GM19023 (cell line): ENCODE measurements around the gene CSNK1G2.

ENCODE experiments used
- ATAC-seq: cut with Tn5 transposase; IDR thresholded peaks from one replicate; pipeline ENCODE4 v1.9.1; 2021; ENCODE audit warnings: mild to moderate bottlenecking, moderate library complexity; ENCODE audit not compliant: unreplicated experiment

Gene CSNK1G2

DNA sequence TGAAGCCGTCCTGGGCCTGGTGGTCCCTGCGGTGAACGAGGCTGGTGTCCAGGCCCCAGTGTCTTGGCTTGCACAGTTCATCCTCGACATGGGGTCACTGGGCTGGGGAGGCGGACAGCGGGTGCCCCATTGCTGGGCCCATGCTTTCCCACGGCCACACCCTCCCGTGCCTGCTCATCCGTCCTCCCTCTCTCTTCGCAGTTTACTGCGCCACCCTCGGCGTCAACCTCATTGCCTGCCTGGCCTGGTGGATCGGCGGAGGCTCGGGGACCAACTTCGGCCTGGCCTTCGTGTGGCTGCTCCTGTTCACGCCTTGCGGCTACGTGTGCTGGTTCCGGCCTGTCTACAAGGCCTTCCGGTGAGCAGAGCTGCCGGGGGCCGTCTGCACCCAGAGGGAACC lies 23.0 kb upstream of the CSNK1G2 start:
- no peak for ATAC-seq

DNA sequence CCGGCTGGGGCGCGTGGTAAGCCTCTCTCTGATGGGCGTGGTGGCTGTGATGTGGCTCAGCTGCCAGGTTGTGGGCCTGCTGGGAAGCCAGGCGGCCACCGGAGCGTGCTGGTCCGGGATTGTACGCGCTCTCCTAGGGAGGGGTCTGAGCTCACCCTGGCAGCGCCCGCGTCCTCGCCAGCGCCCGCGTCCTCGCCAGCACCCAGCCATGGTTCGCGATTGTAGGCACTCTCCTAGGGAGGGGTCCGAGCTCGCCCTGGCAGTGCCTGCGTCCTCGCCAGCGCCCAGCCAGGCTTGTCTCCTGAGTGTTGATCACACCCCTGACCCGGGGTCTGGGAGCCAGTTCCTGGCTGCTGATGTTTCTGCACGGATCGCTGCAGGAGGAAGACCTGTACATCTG lies 22.0 kb upstream of the CSNK1G2 start:
- ATAC-seq: no peak

DNA sequence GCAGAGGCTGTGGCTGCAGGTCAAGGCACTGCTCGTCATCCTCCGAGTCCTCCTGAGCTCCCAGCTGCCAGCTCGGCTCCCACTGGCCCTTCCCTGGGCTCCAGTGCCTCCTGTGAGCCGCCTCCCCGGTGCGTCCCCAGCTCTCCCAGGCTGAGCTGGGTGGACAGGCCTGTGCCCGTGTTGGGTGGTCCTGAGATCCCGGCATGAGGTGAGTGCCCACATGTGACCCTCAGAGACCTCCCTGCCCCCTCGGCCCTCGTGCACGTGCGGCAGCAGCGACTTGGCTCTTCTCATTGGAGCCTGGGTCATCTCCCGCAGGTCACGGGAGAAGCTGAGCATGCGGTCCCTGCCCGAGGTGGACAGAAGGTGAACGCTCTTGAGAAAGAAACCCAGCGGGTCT lies 20.3 kb upstream of the CSNK1G2 start:
- no peak for ATAC-seq

DNA sequence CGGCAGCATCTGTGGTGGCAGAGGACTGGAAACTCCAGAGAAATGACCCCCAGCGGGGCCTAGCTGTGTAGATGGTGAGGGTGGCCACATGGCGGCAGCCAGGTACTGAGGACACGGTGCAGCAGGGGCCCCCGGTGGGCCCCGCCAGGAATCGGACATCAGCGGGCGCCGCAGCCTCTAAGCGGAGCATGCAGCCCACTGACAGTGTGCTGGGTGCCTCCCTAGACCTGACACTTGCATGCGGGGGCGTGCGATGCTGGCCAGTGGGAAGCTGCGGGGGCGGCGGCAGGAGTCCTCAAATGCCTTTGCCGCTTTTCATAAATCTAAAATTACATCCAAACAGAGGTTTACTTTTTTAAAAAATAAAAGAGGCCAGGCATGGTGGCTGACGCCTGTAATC lies 19.6 kb upstream of the CSNK1G2 start:
- ATAC-seq: no peak

DNA sequence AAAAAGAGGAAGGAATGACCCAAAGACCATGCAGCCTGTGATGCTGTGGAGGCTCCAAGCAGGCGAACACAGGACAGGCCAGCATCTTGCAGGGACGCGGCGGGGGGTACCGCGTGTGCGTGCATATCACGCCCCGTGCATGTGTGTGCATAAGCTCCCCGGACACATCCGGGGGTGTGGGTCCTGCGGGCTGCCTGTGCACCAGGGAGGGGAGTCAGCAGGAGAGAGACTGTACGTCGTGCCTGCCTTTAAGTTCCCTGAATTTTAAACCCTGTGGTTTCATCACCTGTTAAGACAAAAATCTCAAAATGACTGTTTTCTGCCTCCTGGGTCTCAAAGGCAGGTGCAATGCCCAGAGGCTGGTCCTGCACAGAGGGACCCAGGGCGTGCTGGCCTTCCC lies 19.1 kb upstream of the CSNK1G2 start:
- ATAC-seq: no peak

DNA sequence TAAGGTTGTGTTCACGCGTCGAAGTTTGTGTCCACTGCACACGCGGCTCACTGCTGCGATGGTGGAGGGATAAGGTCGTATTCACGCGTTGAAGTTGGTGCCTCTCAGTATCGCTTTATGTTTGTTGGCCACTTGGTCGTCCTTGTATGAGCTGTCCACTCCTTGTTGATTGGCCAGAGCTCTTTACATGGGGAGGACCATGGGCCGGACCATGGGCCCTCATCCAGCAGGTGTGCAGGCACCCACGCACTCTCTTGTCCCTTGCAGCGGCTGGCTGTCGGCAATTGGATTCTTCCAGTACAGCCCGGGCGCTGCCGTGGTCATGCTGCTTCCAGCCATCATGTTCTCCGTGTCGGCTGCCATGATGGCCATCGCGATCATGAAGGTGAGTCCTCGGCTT lies 18.2 kb upstream of the CSNK1G2 start:
- ATAC-seq: no peak

DNA sequence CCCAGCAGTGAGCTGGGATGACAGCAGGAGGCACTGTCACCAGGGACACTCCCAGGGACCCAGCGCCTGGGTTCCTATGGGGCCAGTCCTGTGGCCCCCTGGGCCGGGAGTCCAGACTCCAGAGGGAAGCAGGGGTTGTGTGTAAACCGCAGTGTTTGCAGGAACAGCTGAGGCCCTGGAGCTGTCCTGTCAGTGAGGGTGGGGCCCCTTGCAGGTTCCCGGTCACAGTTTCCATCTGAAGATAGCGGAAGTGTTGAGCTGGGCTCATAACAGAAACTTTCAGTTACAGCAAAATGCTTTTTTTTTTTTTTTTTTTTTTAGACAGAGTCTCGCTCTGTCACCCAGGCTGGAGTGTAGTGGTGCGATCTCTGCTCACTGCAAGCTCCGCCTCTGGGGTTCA lies 17.7 kb upstream of the CSNK1G2 start:
- no peak for ATAC-seq

DNA sequence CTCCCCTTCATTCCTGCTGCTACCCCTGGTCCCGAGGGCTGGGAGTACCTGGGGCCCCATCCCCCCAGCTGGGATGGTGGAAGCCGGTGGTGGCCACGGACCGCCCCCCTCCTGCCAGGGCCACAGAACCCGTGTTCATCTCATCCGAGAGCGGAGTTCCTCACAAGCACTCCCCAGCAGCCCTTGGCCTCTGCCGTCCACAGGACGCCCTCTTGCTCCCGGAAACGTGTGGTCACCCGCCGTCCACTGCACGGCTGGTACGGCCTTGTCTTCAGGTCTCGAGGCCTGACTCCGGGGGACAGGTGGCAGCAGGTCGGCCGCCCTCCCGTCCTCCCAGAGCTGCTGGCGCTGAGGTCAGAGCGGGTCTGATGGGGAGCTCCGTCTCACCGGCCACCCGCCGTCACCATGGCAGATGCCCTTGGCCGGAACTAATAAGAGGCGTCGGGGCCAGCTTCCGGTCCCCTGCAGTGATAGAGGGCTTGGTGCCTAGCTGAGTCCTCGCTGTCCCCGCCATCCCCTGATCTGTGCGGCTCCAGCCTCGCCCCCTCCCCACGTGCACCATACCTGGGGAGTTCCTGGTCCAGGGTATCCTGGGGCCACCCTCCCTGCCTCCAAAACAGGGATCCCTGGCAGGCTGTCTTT lies 16.5 kb upstream of the CSNK1G2 start:
- no peak for ATAC-seq

DNA sequence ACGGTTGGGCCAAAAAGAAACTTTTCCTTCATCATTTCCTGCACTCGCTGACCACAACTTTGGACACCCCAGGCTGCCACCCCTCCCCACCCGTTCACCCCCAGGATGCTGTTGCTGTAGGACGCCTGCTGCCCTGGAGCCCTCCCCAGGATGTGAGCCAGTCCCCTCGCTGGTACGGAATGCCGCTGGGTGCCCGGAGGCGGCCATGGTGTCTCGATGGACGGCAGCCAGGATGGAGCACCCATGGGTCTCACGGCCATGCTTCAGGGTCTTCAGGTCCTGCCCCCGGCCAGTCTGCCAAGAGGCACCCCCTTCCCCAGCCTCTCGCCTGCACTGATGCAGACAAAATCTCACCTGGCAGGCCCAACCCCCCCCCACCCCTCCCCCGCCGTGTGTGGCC lies 15.4 kb upstream of the CSNK1G2 start:
- ATAC-seq: no peak

DNA sequence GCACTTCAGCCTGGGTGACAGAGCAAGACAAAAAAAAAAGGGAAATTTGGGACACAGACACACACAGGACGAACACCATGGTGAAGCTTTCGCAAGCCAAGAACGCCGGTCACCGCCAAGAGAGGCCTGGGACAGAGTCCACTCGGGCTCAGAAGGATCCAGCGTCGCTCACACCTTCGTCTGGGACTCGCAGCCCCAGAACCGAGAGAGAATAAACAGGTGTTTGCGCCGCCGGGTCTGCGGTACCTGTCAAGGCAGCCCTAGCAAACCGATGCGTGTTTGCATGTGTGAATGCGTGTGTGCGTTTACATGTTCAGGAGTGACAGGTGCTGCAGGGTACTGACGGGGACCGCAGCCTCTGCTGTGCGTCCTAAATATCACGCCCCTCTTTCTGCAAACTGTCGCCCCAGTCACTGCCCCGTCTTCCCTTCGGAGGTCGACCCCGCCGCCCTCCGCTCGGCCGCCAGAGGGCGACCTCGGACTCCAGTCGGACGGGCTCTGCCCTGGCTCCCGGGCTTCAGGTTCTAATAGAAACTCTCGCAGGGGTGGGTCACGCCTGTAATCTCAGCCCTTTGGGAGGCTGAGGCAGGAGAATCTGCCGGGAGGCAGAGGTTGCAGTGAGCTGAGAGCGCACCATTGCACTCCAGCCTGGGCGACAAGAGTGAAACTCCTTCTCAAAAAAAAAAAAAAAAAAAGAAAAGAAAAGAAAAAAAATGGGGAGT lies 11.8 kb upstream of the CSNK1G2 start:
- no peak for ATAC-seq

DNA sequence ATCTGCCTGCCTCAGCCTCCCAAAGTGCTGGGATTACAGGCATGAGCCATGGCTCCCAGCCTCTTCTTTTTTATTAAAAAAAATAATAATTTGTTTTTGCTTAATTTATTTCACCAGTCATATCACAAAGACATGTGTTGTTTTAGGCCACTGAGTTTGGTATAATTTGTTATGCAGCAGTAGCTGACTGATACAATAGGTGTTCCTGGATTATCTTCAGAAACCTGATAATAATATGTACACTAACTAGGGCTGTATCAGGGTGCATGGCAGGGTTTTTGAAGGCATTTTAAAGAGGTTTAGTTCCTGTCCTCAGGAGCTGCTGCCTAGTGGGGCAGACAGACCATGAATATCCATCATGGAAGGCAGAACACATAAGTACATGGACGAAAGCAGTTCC lies 9.5 kb upstream of the CSNK1G2 start:
- no peak for ATAC-seq

DNA sequence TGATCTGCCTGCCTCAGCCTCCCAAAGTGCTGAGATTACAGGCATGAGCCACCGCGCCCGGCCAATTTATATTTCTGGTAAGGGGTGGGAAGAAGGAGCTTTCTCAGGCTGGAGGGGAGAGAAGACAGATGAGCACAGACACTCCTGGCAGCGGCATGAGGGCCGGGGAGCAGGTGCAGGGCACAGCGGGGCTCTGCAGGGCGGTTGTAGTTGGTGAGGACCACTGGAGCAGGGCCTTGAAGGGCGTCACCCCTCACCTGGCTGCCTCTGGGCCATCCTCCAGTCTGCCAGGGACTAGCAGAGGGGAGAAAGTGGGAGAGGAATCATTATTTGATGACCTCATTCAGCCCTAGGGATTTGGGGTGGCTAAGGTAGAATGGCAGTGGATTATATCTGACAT lies 8.6 kb upstream of the CSNK1G2 start:
- no peak for ATAC-seq

DNA sequence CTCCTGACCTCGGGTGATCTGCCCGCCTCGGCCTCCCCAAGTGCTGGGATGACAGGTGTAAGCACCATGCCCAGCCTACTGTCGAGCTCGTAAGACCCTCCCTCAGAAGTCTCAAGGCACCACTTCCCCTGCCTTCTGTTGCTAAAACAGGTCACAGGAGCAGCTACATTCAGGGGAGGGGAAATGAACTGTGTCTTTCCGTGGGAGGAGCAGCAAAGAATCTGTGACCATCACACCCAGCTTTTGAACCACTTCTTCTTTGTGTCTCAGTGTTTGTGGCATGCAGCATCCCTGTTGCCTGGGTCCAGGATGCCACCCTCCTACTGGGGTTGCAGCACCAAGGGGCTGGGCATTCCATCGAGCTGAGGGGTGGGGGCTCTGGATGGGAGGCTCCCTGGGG lies 7.7 kb upstream of the CSNK1G2 start:
- ATAC-seq: no peak

DNA sequence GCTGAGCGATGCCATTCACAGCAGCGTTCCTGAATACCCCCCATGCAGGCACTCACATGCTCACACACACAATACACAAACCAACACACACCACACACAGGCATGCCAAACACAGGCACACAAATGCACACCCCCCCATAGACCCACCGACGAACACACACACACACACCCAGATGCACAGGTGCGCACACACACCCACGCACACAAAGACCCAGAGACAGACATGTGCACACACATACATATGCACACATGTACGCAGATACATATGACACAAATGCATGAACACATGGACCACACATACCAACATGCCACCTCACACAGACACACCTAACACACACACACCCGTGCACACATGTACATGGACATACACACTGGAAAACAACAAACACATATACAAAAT lies 7.0 kb upstream of the CSNK1G2 start:
- no peak for ATAC-seq

DNA sequence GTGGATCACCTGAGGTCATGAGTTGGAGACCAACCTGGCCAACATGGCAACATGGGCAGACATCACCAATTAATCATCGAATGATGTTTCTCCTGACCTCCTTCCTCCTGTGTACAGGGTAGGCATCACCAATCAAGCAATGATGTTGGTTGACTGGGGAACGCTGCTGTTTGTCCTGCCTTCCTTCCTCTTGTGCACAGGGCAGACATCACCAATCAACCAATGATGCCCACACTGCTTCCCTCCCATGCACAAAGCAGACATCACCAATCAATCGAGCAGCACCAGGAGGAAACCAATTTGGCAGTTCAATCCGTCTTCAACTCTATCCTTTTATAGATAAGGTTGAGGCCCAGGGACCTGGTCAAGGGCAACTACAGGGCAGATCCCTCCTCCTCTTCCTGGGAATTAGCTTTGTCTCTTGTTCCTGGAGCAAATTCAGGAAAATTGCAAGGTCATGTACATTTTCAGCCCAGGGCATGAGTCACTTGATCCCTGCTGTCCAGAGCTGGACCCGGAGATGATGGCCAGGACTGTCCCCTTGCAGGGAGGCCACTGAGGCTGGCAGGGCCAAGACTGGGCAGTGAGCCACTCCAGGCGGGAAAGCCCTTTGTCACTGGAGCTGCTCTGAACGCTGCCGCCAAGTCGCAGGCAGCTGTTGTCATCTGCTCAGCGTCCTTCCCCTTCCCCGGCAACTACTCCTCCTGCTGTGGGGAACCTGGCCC lies 5.3 kb upstream of the CSNK1G2 start:
- ATAC-seq: no peak

DNA sequence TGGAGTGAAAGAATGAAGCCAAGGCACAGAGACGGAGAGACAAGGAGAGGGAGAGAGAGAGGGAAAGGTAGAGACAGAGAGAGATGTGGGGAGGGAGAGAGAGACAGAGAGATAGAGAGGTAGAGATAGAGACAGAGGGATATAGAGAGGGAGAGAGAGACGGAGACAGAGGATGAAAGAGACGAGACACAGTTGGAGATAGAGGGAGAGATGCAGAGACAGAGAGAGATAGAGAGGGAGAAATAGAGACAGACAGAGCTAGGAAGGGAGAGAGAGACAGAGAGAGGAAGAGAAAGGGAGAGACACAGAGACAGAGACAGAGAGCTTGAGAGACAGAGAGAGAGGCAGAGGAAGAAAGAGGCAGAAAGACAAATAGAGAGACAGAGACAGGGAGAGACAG lies 4.5 kb upstream of the CSNK1G2 start:
- no peak for ATAC-seq

DNA sequence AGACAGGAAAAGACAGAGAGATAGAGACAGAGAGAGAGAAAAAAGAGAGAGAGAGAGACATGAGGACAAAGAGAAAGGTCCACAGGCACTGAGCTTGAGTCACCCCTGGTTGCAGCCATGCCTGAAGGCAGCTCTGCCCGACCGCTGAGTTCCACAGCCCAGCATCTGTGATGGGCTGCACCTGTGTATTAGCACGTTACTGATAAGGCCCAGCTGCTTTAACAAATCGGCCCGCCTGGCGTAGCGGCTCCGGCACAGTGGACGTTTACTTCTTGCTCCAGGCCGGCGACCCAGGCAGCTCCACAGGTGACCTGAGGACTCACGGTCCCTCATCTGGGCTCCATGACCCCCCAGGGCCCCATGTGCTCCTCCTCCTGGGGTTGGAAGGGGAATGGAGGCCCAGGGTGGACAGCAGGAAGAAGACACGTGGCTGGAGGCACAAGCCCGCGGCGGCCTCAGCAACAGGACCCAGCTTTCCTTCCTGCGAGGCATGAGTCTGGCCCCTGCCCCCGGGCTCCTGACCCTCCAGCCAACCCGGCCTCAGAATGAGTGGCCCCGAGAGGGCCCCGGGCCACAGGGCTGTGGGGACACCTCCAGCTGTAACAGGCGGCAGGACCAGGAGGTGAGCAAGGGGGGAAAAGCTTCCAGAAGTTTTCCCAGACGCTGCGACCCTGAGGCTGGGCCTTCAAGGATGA lies 3.9 kb upstream of the CSNK1G2 start:
- ATAC-seq: no peak

DNA sequence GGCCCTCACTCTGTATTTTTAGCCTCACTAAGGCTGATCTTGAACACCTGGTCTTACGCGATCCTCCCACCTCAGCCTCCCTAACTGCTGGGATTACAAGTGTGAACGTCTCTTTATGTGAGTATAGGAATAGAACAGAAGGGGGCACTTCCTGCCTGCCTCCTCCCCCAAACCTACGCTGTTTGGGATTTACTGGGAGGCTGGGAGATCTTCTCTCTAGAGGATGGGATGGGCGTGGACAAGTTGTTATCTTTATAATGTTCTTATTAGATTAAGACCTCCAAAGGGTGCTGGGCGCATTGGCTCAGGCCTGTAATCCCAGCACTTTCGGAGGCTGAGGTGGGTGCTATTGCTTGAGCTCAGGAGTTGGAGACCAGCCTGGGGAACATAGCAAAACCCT lies 2.9 kb upstream of the CSNK1G2 start:
- ATAC-seq: no peak

DNA sequence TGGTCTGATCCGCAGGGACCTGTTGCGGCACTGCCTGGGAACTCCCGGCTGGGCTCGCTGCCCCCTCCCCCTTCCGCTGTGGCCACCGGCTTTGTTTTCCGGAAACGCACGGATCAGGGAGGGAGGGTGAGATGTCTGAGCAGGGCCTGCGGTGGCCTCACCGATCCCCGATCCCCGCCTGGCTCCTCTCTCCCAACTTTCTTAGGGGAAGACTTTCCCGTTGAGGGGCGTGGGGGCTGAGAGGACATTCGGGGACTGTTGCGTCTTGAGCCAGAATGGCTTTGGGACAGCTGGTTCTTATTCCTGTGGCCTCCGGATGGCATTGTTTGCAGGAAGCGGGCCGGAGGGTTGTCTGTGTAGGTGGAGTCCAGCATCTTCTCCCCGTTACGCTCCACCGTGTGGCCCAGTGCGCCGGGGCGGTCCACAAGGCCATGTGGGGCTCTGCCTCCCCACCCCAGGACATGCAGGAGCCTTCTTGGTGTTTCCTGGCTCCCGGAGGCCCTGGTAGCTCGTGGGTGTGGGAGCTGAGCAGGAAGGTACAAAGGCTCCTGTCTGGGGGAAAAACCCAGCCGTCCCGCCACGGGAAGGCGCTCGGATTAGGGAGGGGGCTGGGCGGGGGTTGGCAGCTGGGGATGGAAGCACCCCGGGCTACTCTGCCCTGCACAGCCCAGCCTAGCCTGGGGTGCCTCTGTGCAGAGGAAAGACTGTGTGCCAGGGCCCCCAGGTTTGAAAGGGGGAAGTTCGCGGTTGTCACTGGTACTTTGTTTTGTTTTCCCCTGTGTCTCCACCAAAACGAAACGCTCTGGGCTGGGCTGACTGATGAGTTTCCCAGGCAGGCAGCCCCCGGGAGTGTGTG lies 1.3 kb downstream of the CSNK1G2 start:
- no peak for ATAC-seq

DNA sequence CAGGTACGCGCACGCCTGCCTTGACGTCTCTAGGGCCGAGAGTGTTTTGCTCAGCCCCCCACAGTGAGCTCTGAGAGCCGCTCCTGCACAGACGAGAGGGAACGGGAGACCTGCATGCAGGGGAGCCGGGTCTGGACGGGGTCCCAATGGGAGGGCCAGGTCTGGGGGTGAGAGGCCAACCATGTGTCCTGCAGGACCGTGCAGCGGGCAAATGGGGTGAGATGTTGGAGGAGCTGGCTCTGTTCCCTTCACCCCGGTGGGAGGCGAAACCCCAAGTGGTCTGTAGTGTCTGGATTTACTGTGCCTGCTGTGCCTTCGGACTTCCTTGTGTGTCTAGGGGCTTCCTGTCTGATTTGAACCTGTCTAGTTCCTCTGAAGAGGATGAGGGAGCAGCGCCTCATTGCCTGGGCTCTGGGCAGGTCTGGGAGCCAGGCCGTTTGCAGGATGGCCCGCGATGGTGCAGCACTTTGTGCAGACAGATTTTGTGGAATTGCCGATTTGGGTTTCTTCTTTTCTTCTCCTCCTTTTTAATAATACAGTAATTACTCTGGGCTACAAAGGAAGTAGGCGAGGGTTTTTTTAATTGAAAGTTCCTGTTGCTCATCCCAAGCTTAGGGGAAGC lies 2.1 kb downstream of the CSNK1G2 start:
- ATAC-seq: no peak
